Tibial nerve (tissue), 4 donors: ENCODE data around the gene BCAS3. TPM values are rescaled to one million over a fixed set of nuclear protein-coding genes. Genes with fewer than 3 reads are reported as not detected.

Source experiments
- DNase-seq, 2 donors: peaks; one replicate each; pipeline ENCODE4 v3.0.0-alpha.2; 2019; ENCODE audit warnings: low spot score in 2 of 2
- H3K27ac ChIP-seq, 4 donors: fragments of 200-600 bp; sonication (generic) in 3 of 4; one replicate each; pipeline ENCODE4 v1.5.1; 2017 to 2019; ENCODE audit warnings: mild to moderate bottlenecking in 1 of 4
- H3K27me3 ChIP-seq, 2 donors: fragments of 200-600 bp; sonication (generic) in 1 of 2; one replicate each; pipeline versions ENCODE4 v1.5.1 to v1.6.0; 2017 to 2019
- H3K36me3 ChIP-seq, 3 donors: fragments of 200-600 bp; sonication (generic); one replicate each; pipeline ENCODE4 v1.5.1; 2018 to 2019
- H3K4me1 ChIP-seq, 4 donors: fragments of 200-600 bp; sonication (generic) in 3 of 4; one replicate each; pipeline ENCODE4 v1.5.1; 2017 to 2019
- H3K4me3 ChIP-seq, 4 donors: fragments of 200-600 bp; sonication (generic) in 3 of 4; one replicate each; pipeline ENCODE4 v1.5.1; 2017 to 2019; ENCODE audit warnings: mild to moderate bottlenecking in 1 of 4, moderate library complexity in 1 of 4
- H3K9me3 ChIP-seq, 4 donors: fragments of 200-600 bp; sonication (generic) in 3 of 4; one replicate each; pipeline ENCODE4 v1.5.1; 2017 to 2019
- EP300 ChIP-seq, 2 donors: sonication (generic); formaldehyde crosslinking; IDR thresholded peaks; one replicate each; pipeline ENCODE4 v1.6.1; 2017; ENCODE audit warnings: antibody characterized with exemption in 2 of 2, mild to moderate bottlenecking in 1 of 2
- POLR2A ChIP-seq, 2 donors: fragments of 450-650 bp; IDR thresholded peaks; one replicate each; pipeline ENCODE4 v1.6.1; 2017; ENCODE audit warnings: antibody characterized with exemption in 2 of 2, mild to moderate bottlenecking in 2 of 2, moderate library complexity in 2 of 2
- whole genome bisulfite sequencing, 2 donors: methylation state at CpG; one replicate each; pipeline ENCODE4 v1.1.5; 2018; 5-methylcytosine and 5-hydroxymethylcytosine counted together
- total RNA-seq, 4 donors: library from RNA; depleted of rRNA; stranded (reverse); fragments of >200 nt; gene quantifications; one replicate each; pipeline ENCODE4 v1.1.0, GENCODE V29; 2016
- TF ChIP-seq, protein P1 (sequence below), 5 experiments: fragments of 200-600 bp in 3 of 5; fragments of 450-650 bp in 2 of 5; sonication (generic) in 3 of 5; IDR thresholded peaks; one replicate each; pipeline ENCODE4 v1.5.1; 2016 to 2019; ENCODE audit warnings: antibody characterized with exemption in 5 of 5, mild to moderate bottlenecking in 3 of 5, moderate library complexity in 2 of 5

Gene BCAS3
- total RNA-seq, 4 donors from 2014 or later = 26.4 to 48.1 (median 44.8) TPM

DNA sequence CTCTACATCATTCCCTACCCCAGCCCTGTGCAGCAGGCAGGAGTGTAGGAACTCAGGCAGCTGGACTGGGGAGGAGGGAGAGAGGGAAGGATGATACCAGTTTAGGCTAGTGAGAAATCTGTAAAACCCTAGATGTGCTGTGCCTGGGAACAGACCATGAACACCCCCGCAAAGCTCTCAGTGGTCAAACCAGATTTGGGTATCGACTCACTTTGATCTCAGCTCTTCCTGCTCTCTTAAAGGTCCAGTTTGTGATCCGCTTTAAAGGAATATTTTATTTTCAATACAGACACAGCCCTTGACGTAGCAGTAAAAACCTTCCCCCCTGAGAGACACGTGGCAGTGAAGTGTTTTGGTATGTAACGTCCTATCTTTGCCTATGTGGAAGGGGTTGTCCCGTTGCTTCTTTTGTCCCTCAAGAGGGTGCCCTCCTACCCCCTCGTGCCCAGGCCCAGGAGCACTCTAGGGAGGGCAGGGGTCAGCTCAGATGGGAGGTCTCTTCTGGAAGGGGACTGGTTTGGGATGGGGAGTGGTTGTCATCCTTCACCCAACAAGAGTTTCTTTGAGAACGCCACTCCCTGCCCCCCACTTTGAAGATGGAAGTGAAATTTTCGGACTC is 702.7 kb downstream of the BCAS3 start:
- no peaks in the 10 kb centered on the region for H3K9me3 ChIP-seq
- WGBS, 2 donors = 66 to 70% methylated on average over 10 of the region's 10 CpGs
- TF ChIP-seq EP300 (IDR thresholded peaks at IDR 0.05) (no peak), POLR2A (IDR thresholded peaks at IDR 0.05) (no peak)
- TF ChIP-seq, protein P1, sequence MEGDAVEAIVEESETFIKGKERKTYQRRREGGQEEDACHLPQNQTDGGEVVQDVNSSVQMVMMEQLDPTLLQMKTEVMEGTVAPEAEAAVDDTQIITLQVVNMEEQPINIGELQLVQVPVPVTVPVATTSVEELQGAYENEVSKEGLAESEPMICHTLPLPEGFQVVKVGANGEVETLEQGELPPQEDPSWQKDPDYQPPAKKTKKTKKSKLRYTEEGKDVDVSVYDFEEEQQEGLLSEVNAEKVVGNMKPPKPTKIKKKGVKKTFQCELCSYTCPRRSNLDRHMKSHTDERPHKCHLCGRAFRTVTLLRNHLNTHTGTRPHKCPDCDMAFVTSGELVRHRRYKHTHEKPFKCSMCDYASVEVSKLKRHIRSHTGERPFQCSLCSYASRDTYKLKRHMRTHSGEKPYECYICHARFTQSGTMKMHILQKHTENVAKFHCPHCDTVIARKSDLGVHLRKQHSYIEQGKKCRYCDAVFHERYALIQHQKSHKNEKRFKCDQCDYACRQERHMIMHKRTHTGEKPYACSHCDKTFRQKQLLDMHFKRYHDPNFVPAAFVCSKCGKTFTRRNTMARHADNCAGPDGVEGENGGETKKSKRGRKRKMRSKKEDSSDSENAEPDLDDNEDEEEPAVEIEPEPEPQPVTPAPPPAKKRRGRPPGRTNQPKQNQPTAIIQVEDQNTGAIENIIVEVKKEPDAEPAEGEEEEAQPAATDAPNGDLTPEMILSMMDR (IDR thresholded peaks at IDR 0.05) = no peak
- H3K36me3 ChIP-seq = no peaks in the 10 kb centered on the region
- H3K27ac ChIP-seq = peak overlapping the region in 1 of 4 donors; percentile 9
- no peak for DNase-seq
- H3K4me3 ChIP-seq = no peak overlapping the region
- peaks cover 0 to 21% (median 5%) of the 10 kb centered on the region in 4 donors for H3K4me1 ChIP-seq
- no peaks in the 10 kb centered on the region for H3K27me3 ChIP-seq

DNA sequence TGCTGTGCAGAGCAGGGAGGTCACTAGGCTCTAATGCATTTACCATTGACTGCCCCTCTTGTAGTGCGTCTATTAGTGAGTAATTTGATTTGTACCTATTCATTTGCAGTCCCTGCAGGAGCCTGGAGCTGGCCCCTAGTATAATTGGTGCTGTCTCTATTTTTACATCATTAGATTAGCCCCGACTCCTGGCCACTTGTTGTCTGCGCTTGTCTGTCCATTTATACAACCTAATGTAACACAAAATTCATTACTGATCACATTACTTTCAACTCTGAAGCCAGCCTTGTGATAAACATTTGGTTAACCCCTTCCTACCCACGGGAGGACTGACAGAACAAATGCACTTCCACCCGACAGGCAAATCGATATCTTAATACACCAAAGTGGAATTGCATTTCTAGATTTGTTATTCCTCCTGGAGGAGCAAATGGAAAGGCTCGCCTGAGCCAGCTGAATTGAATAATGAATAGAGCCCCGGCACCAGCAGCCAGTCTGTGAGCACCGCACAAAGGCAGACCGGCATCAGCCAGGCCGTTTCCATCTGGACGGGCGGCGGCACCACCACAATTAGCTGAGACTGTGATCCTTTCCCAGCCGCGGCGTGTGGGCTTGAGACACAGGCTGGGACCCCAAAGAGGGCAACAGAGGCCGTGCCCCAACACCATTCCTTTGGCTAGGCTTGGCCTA is 703.3 kb downstream of the BCAS3 start:
- Histone ChIP-seq H3K4me3 (no peak overlapping the region), H3K9me3 (no peaks in the 10 kb centered on the region), H3K27me3 (no peaks in the 10 kb centered on the region), H3K36me3 (no peaks in the 10 kb centered on the region), H3K27ac (peak overlapping the region in 1 of 4 donors; percentile 35), H3K4me1 (peaks cover 0 to 21% (median 5%) of the 10 kb centered on the region in 4 donors)
- DNase-seq = no peak
- 53 to 64% methylated on average over 8 to 18 of the region's 18 CpGs for WGBS, 2 donors
- TF ChIP-seq, protein P1 (IDR thresholded peaks at IDR 0.05) = no peak
- TF ChIP-seq POLR2A (IDR thresholded peaks at IDR 0.05) = no peak
- no peak for TF ChIP-seq EP300 (IDR thresholded peaks at IDR 0.05)

DNA sequence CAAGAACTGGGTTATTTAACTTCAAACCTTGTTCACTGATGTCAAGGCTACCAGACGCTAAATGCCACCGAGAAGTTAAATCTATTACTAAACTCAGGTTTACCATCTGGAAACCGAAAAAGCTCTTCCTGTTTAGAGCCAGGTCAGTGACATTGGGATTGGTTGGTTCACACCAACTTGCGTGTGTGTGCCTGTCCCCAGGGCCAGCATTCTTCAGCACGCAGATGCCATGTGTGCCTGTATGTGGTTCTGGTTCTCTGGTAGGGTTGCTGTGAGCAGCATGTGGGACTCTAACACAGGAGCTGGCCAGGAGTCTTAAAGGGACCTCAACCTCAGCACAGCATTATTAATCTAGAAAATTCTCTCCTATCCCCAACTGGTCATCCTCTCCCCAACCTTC is 703.9 kb downstream of the BCAS3 start:
- Histone ChIP-seq H3K4me3 (no peak overlapping the region), H3K4me1 (peaks cover 0 to 21% (median 5%) of the 10 kb centered on the region in 4 donors), H3K9me3 (no peaks in the 10 kb centered on the region), H3K36me3 (no peaks in the 10 kb centered on the region), H3K27me3 (no peaks in the 10 kb centered on the region), H3K27ac (peak overlapping the region in 1 of 4 donors; percentile 35)
- 88 to 92% methylated on average over 5 of the region's 5 CpGs for WGBS, 2 donors
- no peak for TF ChIP-seq POLR2A (IDR thresholded peaks at IDR 0.05)
- TF ChIP-seq, protein P1 (IDR thresholded peaks at IDR 0.05) = no peak
- TF ChIP-seq EP300 (IDR thresholded peaks at IDR 0.05) = no peak
- no peak for DNase-seq

DNA sequence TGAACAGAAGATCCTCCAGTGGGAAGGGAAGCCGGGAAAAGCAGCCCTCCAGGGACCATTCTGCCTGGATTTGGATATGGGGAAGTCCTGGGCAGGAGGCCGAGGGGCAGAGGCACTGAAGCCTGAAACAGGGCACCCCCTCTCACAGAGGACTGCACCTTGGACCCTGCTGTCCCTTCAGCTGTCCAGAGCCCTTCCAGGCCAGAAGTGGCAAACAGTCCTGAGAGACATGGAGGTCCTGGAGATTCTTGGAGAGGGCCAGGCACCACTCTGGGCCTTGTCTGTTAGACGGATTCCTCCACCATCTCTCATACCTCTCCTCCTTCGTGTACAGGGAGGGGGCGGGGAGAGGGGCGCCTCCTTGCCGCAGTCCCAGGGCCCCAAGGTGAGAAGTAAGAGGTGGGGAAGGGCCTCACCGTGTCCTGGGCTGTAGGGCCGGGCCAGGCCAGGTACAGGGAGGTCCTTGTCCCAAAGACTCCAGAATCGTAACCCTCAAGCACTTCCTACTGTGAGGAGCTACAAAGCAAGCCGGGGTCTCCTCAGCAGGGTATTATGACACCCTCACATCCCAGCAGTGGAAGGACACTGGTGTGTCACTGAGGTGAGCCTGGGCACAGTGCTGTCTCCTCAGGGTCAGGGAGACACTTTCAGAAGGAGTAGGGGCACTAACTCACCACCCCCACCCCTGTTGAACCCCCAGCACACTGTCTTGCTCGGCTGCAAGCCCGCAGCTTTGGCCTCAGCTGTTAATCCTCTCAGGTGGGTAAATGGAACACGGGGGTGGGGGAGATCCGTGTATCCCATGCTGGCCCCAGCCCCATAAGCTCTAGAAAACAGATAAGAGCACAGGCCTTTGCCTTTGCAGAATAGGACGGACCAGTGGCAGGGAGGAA is 705.4 kb downstream of the BCAS3 start:
- WGBS, 2 donors = 90% methylated on average over 16 of the region's 16 CpGs
- H3K36me3 ChIP-seq = no peaks in the 10 kb centered on the region
- no peak for TF ChIP-seq EP300 (IDR thresholded peaks at IDR 0.05)
- no peak overlapping the region for H3K4me3 ChIP-seq
- no peak overlapping the region for H3K27ac ChIP-seq
- no peak for DNase-seq
- no peaks in the 10 kb centered on the region for H3K9me3 ChIP-seq
- H3K27me3 ChIP-seq = no peaks in the 10 kb centered on the region
- peaks cover 0 to 21% (median 5%) of the 10 kb centered on the region in 4 donors for H3K4me1 ChIP-seq

DNA sequence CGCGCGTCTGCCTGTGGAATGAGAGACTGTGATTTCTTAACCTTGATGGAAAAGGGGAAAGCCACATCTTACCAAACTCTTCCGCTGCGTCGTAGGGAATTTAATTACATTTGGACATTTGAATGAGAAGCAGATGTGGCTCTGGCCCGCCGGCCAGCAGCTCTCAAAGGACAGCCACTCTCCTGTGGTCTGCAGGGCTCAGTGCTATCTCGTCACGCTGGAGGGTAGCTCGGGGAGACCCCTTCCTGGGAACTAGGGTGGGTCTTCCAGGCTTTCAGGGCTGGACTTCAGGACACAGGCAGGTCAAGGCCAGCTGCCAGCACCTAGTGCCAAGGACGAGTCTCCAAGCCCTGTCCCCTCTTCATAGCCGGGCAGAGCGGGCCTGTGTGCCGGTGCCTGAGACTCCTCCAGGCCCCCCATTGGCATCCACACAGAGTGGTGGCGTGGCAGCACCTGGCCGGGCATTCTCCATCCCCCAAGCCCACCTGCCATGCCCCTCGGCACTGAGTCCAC is 706.1 kb downstream of the BCAS3 start:
- DNase-seq = no peak
- peaks cover 0 to 21% (median 5%) of the 10 kb centered on the region in 4 donors for H3K4me1 ChIP-seq
- no peaks in the 10 kb centered on the region for H3K36me3 ChIP-seq
- no peak overlapping the region for H3K27ac ChIP-seq
- H3K9me3 ChIP-seq = no peaks in the 10 kb centered on the region
- TF ChIP-seq EP300 (IDR thresholded peaks at IDR 0.05) = no peak
- no peak for TF ChIP-seq POLR2A (IDR thresholded peaks at IDR 0.05)
- TF ChIP-seq, protein P1 (IDR thresholded peaks at IDR 0.05) = no peak
- no peaks in the 10 kb centered on the region for H3K27me3 ChIP-seq
- 84 to 91% methylated on average over 14 to 15 of the region's 18 CpGs for WGBS, 2 donors
- no peak overlapping the region for H3K4me3 ChIP-seq
